K562 (cell line): ENCODE results near the gene FKRP. TPM values are rescaled to one million over a fixed set of nuclear protein-coding genes. Genes with fewer than 3 reads are reported as not detected.

ENCODE experiments used
- BCOR ChIP-seq: fragments of 450-650 bp; IDR thresholded peaks from 2 replicates; pipeline ENCODE4 v1.6.1; 2016
- ELF1 ChIP-seq: fragments of 200-800 bp; sonication (Bioruptor generic); IDR thresholded peaks from 2 replicates; pipeline ENCODE4 v1.6.1; 2016; ENCODE audit warnings: missing genetic modification characterization, missing compliant biosample characterization
- ETV6 ChIP-seq, 3 experiments: fragments of 150-350 bp in 1 of 3; sonication (generic) in 1 of 3; formaldehyde crosslinking in 1 of 3; IDR thresholded peaks; 2 replicates each; pipeline versions ENCODE4 v1.6.1 to v1.8.0; 2014 to 2022; ENCODE audit warnings: borderline replicate concordance in 2 of 3, low read depth in 2 of 3, antibody characterized with exemption in 1 of 3, low read length in 1 of 3, mild to moderate bottlenecking in 1 of 3, missing genetic modification reagents in 1 of 3
- FOXK1 ChIP-seq: sonication (generic); formaldehyde crosslinking; IDR thresholded peaks from 2 replicates; pipeline ENCODE4 v1.8.0; 2022; ENCODE audit warnings: missing genetic modification reagents, mild to moderate bottlenecking, borderline replicate concordance
- GMEB1 ChIP-seq: fragments of 250-450 bp; sonication (Bioruptor Pico); IDR thresholded peaks from 2 replicates; pipeline ENCODE4 v1.4.0; 2020; ENCODE audit warnings: mild to moderate bottlenecking
- HDAC1 ChIP-seq, 2 experiments: fragments of 450-650 bp; IDR thresholded peaks; 2 replicates each; pipeline ENCODE4 v1.6.1; 2016 to 2017; ENCODE audit warnings: inconsistent platforms in 1 of 2, mild to moderate bottlenecking in 1 of 2, moderate library complexity in 1 of 2
- MED1 ChIP-seq: sonication (generic); formaldehyde crosslinking; IDR thresholded peaks from 2 replicates; pipeline ENCODE4 v1.8.1; 2023; ENCODE audit warnings: missing genetic modification reagents, borderline replicate concordance
- NFYB ChIP-seq: IDR thresholded peaks from 2 replicates; pipeline ENCODE4 v1.6.1; 2011; ENCODE audit warnings: mild to moderate bottlenecking, moderate library complexity; ENCODE audit not compliant: insufficient read length; ENCODE audit errors: extremely low read depth
- PATZ1 ChIP-seq: fragments of 250-450 bp; sonication (Bioruptor Pico); IDR thresholded peaks from 2 replicates; pipeline ENCODE4 v1.5.0; 2020; ENCODE audit warnings: mild to moderate bottlenecking, borderline replicate concordance
- PHF8 ChIP-seq: fragments of 200-600 bp; sonication (generic); IDR thresholded peaks from 2 replicates; pipeline ENCODE4 v1.6.1; 2012; ENCODE audit warnings: mixed run types, mild to moderate bottlenecking, inconsistent platforms, low read length, moderate library complexity, borderline replicate concordance
- POLR3G ChIP-seq: IDR thresholded peaks from 2 replicates; pipeline ENCODE4 v1.6.1; 2011; ENCODE audit not compliant: insufficient read length, insufficient replicate concordance; ENCODE audit errors: extremely low read depth
- POU5F1 ChIP-seq: fragments of 150-350 bp; IDR thresholded peaks from 2 replicates; pipeline ENCODE4 v1.6.1; 2014; ENCODE audit warnings: borderline replicate concordance, low read length, low read depth, mild to moderate bottlenecking; ENCODE audit not compliant: partially characterized antibody
- RAD21 ChIP-seq, 2 experiments: fragments of 250-450 bp in 1 of 2; fragments of 450-650 bp in 1 of 2; sonication (Bioruptor Pico) in 1 of 2; formaldehyde crosslinking in 1 of 2; IDR thresholded peaks in 1 of 2; conservative IDR thresholded peaks in 1 of 2; 2 replicates each; pipeline versions ENCODE4 v1.4.0 to v1.8.0; 2020 to 2022; ENCODE audit warnings: mild to moderate bottlenecking in 2 of 2, moderate library complexity in 1 of 2
- SRSF7 ChIP-seq: fragments of 200-400 bp; formaldehyde crosslinking; optimal IDR thresholded peaks from 2 replicates; pipeline ENCODE3; 2017; ENCODE audit warnings: mild to moderate bottlenecking, low read depth, low read length
- ZNF23 ChIP-seq: fragments of 250-450 bp; sonication (Bioruptor Pico); IDR thresholded peaks from 2 replicates; pipeline ENCODE4 v1.4.0; 2020; ENCODE audit warnings: mild to moderate bottlenecking
- ZNF75A ChIP-seq: fragments of 450-650 bp; formaldehyde crosslinking; IDR thresholded peaks from 2 replicates; pipeline ENCODE4 v1.4.0; 2020; ENCODE audit warnings: mild to moderate bottlenecking
- polyA plus RNA-seq, 8 experiments: library from polyadenylated mRNA; depleted of rRNA in 4 of 8; stranded (reverse) in 5 of 8; unstranded in 3 of 8; fragments of >200 nt; fragmentation: Nextera tagmentation in 2 of 8; fragmentation: Illumina TruSeq in 1 of 8; extraction: Ambion mirVana in 2 of 8; extraction: Trizol in 1 of 8; gene quantifications; 2 replicates each; pipeline versions ENCODE4 v1.2.1 to v1.2.3, GENCODE V29; 2011 to 2014; ENCODE audit warnings: inconsistent platforms in 1 of 8, missing spikeins in 1 of 8
- total RNA-seq, 7 experiments: library from RNA; depleted of rRNA in 6 of 7; stranded (reverse); fragments of >200 nt in 6 of 7; fragmentation: Illumina TruSeq in 2 of 7; extraction: Trizol in 2 of 7; gene quantifications; 2 replicates each; pipeline versions ENCODE4 v1.2.1 to v1.2.3, GENCODE V29; 2011 to 2021; ENCODE audit warnings: low replicate concordance in 1 of 7
- TF ChIP-seq, protein P1 (sequence below): fragments of 450-650 bp; IDR thresholded peaks from 2 replicates; pipeline ENCODE4 v1.7.1; 2018; ENCODE audit warnings: mild to moderate bottlenecking, low read depth; ENCODE audit not compliant: partially characterized antibody
- TF ChIP-seq, protein P2 (sequence below): fragments of 450-650 bp; IDR thresholded peaks from 2 replicates; pipeline ENCODE4 v1.6.1; 2016; ENCODE audit warnings: low read depth, mild to moderate bottlenecking, moderate library complexity

FKRP gene
- total and polyA plus RNA-seq, 9 of the 15 experiments (the other 6 are each of a cell fraction or from before 2014, with no cell fraction given) = 0.68 to 16.1 (median 6.5) TPM

GRCh38 chr19:46713781-46714443 is 31.9 kb upstream of the FKRP start (continued):
- TF ChIP-seq POLR3G (no peak), GMEB1 (CRISPR knock-in tag) (no peak), NFYB (no peak), ELF1 (tag) (peak; percentile 69), ZNF75A (CRISPR knock-in tag) (no peak), ETV6 (IDR thresholded peaks at IDR 0.05; ENCODE audit: borderline replicate concordance in 1 of 2, low read depth in 2 of 2, low read length in 1 of 2) (no peak), ETV6 (CRISPR knock-in tag; IDR thresholded peaks at IDR 0.05; ENCODE audit: borderline replicate concordance) (no peak), SRSF7 (no peak), MED1 (CRISPR knock-in tag) (no peak), POU5F1 (no peak), FOXK1 (no peak), HDAC1 (IDR thresholded peaks at IDR 0.05) (0 out of 4 replicates have a peak, but pooled peaks of 1 of the 2 experiments have one; percentile 15), BCOR (peak; percentile 82), PHF8 (0 out of 2 replicates have a peak, but pooled peaks have one; percentile 26), RAD21 (CRISPR knock-in tag; conservative IDR thresholded peaks at IDR 0.05 in 1 of 2, IDR thresholded peaks at IDR 0.05 in 1 of 2) (no peak), PATZ1 (CRISPR knock-in tag) (no peak), ZNF23 (CRISPR knock-in tag) (no peak)
- TF ChIP-seq, protein P1, sequence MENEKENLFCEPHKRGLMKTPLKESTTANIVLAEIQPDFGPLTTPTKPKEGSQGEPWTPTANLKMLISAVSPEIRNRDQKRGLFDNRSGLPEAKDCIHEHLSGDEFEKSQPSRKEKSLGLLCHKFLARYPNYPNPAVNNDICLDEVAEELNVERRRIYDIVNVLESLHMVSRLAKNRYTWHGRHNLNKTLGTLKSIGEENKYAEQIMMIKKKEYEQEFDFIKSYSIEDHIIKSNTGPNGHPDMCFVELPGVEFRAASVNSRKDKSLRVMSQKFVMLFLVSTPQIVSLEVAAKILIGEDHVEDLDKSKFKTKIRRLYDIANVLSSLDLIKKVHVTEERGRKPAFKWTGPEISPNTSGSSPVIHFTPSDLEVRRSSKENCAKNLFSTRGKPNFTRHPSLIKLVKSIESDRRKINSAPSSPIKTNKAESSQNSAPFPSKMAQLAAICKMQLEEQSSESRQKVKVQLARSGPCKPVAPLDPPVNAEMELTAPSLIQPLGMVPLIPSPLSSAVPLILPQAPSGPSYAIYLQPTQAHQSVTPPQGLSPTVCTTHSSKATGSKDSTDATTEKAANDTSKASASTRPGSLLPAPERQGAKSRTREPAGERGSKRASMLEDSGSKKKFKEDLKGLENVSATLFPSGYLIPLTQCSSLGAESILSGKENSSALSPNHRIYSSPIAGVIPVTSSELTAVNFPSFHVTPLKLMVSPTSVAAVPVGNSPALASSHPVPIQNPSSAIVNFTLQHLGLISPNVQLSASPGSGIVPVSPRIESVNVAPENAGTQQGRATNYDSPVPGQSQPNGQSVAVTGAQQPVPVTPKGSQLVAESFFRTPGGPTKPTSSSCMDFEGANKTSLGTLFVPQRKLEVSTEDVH = no peak
- TF ChIP-seq, protein P2, sequence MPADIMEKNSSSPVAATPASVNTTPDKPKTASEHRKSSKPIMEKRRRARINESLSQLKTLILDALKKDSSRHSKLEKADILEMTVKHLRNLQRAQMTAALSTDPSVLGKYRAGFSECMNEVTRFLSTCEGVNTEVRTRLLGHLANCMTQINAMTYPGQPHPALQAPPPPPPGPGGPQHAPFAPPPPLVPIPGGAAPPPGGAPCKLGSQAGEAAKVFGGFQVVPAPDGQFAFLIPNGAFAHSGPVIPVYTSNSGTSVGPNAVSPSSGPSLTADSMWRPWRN = no peak
